DND-41 (cell line): ENCODE measurements around the gene GRAMD1A.
"Not testable (repeated sequence)": the region's sequence is repeated elsewhere in the genome, so short reads cannot be mapped to it uniquely, and the experiment has no call there.

ENCODE experiments used
- CTCF ChIP-seq: IDR thresholded peaks from 2 replicates; pipeline ENCODE4 v1.5.1; 2012; ENCODE audit warnings: borderline replicate concordance, low read length, moderate library complexity, mild to moderate bottlenecking; ENCODE audit not compliant: poor library complexity, severe bottlenecking; ENCODE audit errors: extremely low read depth
- EZH2 ChIP-seq: IDR thresholded peaks from 3 replicates; pipeline ENCODE4 v1.6.1; 2012; ENCODE audit warnings: borderline replicate concordance, low read depth, mild to moderate bottlenecking, moderate library complexity, low read length, inconsistent platforms; ENCODE audit not compliant: severe bottlenecking

DNA sequence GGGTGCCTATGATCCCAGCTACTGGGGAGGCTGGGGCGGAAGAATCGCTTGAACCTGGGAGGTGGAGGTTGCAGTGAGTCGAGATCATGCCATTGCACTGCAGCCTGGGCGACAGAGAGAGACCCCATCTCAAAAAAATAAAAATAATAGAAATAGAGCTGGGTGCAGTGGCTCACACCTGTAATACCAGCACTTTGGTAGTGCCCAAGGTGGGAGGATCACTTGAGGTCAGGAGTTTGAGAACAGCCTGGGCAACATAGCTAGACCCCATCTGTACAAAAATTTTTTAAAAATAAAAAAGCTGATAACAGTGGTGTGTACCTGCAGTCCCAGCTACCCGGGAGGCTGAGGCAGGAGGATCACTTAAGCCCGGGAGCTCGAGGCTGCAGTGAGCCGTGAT is 7.3 kb downstream of the GRAMD1A start:
- not testable (repeated sequence) for TF ChIP-seq CTCF, EZH2
